GM23248 (cell line): ENCODE data around the gene MACROD2.

Experiments
- EZH2 ChIP-seq: fragments of 200-600 bp; sonication (generic); IDR thresholded peaks from 2 replicates; pipeline ENCODE4 v1.6.1; 2018; ENCODE audit warnings: antibody characterized with exemption, mild to moderate bottlenecking; ENCODE audit not compliant: insufficient read depth, poor library complexity, severe bottlenecking
- EZH2phosphoT487 ChIP-seq: fragments of 200-600 bp; sonication (generic); IDR thresholded peaks from 2 replicates; pipeline ENCODE4 v1.6.1; 2018; ENCODE audit warnings: antibody characterized with exemption, moderate library complexity, mild to moderate bottlenecking, low read depth; ENCODE audit not compliant: insufficient read depth

DNA sequence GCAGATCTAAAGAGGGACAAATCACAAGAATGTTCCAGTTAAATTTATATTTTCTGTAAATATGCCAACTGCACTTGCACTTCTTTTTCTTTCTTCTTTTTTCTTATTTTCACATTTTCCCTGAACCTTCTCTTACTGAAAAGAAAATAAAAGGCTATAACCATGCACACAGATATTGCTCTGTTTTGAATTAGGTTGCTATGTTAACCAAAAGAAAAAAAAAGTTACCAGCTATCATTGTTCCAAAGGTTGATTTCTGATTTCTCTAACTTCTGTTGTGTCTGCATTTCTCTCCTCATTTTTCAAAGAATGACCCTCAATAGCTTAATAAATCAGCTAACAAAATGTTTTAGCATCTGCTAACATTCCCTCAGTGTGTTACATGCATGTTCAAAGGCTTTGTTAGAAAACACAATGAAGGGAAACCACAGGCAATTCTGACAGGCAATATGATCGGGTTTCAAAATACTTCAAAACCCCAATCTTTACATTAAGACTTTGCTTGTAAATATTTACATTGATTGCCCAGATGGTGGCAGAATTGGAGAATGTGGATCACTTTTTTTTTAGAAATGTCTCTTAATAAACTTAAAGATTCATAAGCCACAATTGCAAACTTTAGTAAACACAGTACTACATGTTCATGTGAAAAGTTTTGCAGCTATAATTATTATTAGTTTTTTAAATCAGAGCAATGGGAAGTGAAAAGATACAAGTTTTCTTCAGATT is 1270.4 kb downstream of the MACROD2 start:
- TF ChIP-seq EZH2 (no peak), EZH2phosphoT487 (no peak)
